ENCODE measurements around the gene GNAI3.

The GNAI3 gene

DNA sequence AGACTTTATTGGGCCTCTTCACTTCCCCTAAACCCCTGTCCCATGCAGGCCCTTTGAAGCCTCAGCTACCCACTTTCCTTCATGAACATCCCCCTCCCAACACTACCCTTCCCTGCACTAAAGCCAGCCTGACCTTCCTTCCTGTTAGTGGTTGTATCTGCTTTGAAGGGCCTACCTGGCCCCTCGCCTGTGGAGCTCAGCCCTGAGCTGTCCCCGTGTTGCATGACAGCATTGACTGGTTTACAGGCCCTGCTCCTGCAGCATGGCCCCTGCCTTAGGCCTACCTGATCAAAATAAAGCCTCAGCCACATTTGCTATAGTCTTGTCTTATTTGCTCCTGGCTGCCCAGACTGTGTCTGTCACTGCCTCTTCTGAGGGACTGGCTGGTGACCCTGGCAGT lies 113.0 kb downstream of the GNAI3 start:
- DNase-seq (no peak), ATAC-seq (no peak)

DNA sequence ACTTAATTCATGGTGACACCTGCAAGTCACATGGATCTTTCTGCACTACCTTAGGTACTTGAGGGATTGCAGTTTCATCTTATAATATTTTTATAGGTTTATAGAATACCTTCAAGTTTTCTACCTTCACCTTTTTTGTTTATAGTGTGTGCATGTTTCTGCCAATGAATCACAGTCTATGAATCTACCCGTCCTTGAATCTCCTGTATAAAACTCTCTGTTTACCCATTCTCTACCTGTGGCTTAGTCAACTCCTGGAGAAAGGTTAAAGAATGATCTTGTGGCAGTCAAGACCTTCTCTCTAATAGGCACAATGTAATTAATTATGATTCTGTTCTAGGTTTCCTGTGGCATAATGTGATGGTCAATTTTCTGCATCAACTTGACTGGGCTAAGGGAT lies 116.3 kb downstream of the GNAI3 start:
- ATAC-seq (no peak), DNase-seq (no peak)

DNA sequence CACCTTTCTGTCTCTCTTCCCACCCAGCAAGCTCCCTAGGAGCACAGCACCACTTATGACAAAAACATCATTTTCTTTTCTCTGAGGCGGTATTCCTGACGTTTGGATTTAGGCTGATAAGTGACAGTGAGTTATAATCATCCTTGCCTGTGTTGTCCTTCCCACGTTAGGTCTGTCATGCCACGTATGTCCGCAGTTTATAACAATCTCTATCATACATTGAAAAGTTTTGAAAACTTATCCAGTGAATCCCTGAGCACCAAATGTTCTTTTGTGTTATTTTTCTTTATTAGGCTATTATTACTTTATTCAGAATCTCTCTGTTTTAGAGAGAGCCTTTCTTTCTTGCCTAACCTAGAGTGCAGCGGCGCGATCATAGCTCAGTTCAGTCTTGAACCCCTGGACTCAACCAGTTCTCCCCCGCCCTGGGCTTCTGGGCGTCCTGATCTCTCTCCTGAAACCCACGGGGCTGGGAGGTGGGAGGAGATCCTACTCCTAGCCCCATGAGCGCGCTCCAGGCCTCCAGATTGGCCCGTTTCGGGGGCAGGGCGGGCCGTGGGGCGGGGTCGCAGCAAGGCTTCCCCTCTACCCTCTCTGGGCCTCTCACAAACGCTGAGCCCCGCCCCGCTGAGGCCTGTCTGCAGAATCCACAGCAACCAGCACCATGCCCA lies 119.2 kb downstream of the GNAI3 start, which contains the start of gene GSTM2:
GSTM2 (plus strand) TSS at position 606 of the 671 bp plus-strand sequence; CDS start at position 665, 59 bp downstream.
- DNase-seq (peak; percentile 89), ATAC-seq (peak; percentile 100)
